Measurements from ENCODE around the gene FGF19. TPM values are rescaled to one million over a fixed set of nuclear protein-coding genes. Genes with fewer than 3 reads are reported as not detected.
A peak's percentile ranks its signal among the peaks of the same experiment; 100 is the strongest.

The FGF19 gene
- total RNA-seq, 1 experiment from 2014 or later: 7.4 TPM

DNA sequence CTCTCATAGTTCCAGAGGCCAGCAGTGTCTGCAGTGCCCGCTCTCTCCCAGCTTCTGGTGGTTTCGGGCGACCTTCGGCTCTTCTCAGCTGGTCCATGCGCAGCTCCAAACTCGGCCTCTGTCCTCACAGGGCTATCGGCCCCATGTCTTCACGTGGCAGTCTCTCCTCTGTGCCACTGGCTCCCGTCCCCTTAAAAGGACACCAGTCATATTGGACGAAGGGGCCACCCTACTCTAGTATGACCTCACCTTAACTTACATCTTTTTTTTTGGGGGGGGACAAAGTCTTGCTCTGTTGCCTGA lies 42.5 kb downstream of the FGF19 start:
- Histone ChIP-seq H3K27ac (ENCODE audit: insufficient read length, low read depth, low read length) (no peak overlapping the region), H3K23me2 (ENCODE audit: insufficient read length, low read depth, low read length, poor library complexity, severe bottlenecking) (no peaks in the 10 kb centered on the region), H3K4ac (ENCODE audit: low read depth, low read length) (no peak overlapping the region), H3K18ac (ENCODE audit: insufficient read length, low read depth, low read length) (no peak overlapping the region), H2BK5ac (ENCODE audit: insufficient read length, low read length) (no peak overlapping the region), H3K14ac (ENCODE audit: insufficient read depth, low read length) (no peak overlapping the region), H3K27me3 (ENCODE audit: insufficient read depth, low read length) (no peaks in the 10 kb centered on the region), H3K9ac (ENCODE audit: extremely low read depth, insufficient read length, low read length) (no peak overlapping the region), H4K8ac (replicated peaks; ENCODE audit: insufficient read length, low read depth, low read length) (no peak overlapping the region), H2BK120ac (ENCODE audit: low read depth, low read length, poor library complexity, severe bottlenecking) (no peak overlapping the region), H3K79me2 (ENCODE audit: insufficient read depth, low read length) (no peaks in the 10 kb centered on the region), H2AFZ (ENCODE audit: low read length) (no peak overlapping the region), H2BK15ac (ENCODE audit: low read depth, low read length) (no peak overlapping the region), H4K91ac (ENCODE audit: insufficient read length, low read depth, low read length) (no peak overlapping the region), H2BK12ac (ENCODE audit: insufficient read length, low read depth, low read length) (no peak overlapping the region), H4K20me1 (ENCODE audit: control insufficient read depth, insufficient read depth, insufficient read length) (no peaks in the 10 kb centered on the region), H3K4me2 (ENCODE audit: insufficient read depth, insufficient read length, low read length) (no peak overlapping the region), H3K23ac (ENCODE audit: insufficient read length, low read depth, low read length) (no peak overlapping the region), H4K5ac (ENCODE audit: insufficient read length, low read depth, low read length) (no peak overlapping the region), H2AK5ac (ENCODE audit: insufficient read length, low read length) (no peak overlapping the region), H3K9me3 (ENCODE audit: control insufficient read depth, low read depth, low read length) (no peaks in the 10 kb centered on the region), H3K56ac (ENCODE audit: insufficient read length, low read depth, low read length) (no peak overlapping the region), H3K4me1 (ENCODE audit: insufficient read depth, low read length) (no peaks in the 10 kb centered on the region), H3T11ph (ENCODE audit: low read length) (no peak overlapping the region), H2BK20ac (ENCODE audit: low read depth, low read length, poor library complexity, severe bottlenecking) (no peak overlapping the region), H3K79me1 (ENCODE audit: insufficient read depth, low read depth, low read length, poor library complexity, severe bottlenecking) (no peaks in the 10 kb centered on the region)
- Mint-ChIP-seq H3K36me3 (ENCODE audit: insufficient read depth in 1 of 3, low read depth in 3 of 3) (peaks cover 12 to 21% (median 19%) of the 10 kb centered on the region in 3 experiments; a peak in 6 of 7 replicates), H3K4me1 (peaks cover 36 to 44% of the 10 kb centered on the region in 2 experiments), H3K27ac (0 out of 7 replicates have a peak overlapping the region, but pooled peaks of 1 of the 3 experiments have one; percentile 31), H3K27me3 (ENCODE audit: low read depth) (no peaks in the 10 kb centered on the region), H3K9me3 (no peaks in the 10 kb centered on the region), H3K4me3 (no peak overlapping the region)
- DNase-seq: no peak
- TF ChIP-seq, protein P1, sequence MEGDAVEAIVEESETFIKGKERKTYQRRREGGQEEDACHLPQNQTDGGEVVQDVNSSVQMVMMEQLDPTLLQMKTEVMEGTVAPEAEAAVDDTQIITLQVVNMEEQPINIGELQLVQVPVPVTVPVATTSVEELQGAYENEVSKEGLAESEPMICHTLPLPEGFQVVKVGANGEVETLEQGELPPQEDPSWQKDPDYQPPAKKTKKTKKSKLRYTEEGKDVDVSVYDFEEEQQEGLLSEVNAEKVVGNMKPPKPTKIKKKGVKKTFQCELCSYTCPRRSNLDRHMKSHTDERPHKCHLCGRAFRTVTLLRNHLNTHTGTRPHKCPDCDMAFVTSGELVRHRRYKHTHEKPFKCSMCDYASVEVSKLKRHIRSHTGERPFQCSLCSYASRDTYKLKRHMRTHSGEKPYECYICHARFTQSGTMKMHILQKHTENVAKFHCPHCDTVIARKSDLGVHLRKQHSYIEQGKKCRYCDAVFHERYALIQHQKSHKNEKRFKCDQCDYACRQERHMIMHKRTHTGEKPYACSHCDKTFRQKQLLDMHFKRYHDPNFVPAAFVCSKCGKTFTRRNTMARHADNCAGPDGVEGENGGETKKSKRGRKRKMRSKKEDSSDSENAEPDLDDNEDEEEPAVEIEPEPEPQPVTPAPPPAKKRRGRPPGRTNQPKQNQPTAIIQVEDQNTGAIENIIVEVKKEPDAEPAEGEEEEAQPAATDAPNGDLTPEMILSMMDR (conservative IDR thresholded peaks at IDR 0.05): no peak
- no CpG with 5 or more reads among the region's 10 CpGs for WGBS (ENCODE audit: extremely low coverage, insufficient read length, low lambda C conversion rate)
